Measurements from ENCODE around the gene TCIRG1.

- TF ChIP-seq, protein P1, sequence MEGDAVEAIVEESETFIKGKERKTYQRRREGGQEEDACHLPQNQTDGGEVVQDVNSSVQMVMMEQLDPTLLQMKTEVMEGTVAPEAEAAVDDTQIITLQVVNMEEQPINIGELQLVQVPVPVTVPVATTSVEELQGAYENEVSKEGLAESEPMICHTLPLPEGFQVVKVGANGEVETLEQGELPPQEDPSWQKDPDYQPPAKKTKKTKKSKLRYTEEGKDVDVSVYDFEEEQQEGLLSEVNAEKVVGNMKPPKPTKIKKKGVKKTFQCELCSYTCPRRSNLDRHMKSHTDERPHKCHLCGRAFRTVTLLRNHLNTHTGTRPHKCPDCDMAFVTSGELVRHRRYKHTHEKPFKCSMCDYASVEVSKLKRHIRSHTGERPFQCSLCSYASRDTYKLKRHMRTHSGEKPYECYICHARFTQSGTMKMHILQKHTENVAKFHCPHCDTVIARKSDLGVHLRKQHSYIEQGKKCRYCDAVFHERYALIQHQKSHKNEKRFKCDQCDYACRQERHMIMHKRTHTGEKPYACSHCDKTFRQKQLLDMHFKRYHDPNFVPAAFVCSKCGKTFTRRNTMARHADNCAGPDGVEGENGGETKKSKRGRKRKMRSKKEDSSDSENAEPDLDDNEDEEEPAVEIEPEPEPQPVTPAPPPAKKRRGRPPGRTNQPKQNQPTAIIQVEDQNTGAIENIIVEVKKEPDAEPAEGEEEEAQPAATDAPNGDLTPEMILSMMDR (IDR thresholded peaks at IDR 0.05; ENCODE audit: low read depth, low read length), result no peak
- TF ChIP-seq POLR2A (IDR thresholded peaks at IDR 0.05; ENCODE audit: extremely low read depth, insufficient read length), result no peak
These were observed 32.6 kb downstream of the TCIRG1 start for GRCh38 chr11:68071281-68072048.
